CD4-positive, alpha-beta T cell treated with Interferon gamma for 1 hour (primary cell): Measurements from ENCODE around the gene GDF9.

ENCODE experiments used
- DNase-seq: peaks from one replicate; pipeline ENCODE4 v3.0.0-alpha.2; 2020

The GDF9 gene

GRCh38 chr5:132816083-132816482 is 50.2 kb downstream of the GDF9 start:
- no peak for DNase-seq

GRCh38 chr5:132815454-132815853 is 50.8 kb downstream of the GDF9 start:
- DNase-seq = no peak

- DNase-seq = no peak
Measured at GRCh38 chr5:132814503-132815294, 51.6 kb downstream of the GDF9 start.

GRCh38 chr5:132813599-132814502 is 52.4 kb downstream of the GDF9 start:
- DNase-seq = no peak

GRCh38 chr5:132812781-132813598 is 53.3 kb downstream of the GDF9 start, which contains the start of gene SOWAHA:
Gene SOWAHA (plus strand): TSS chr5:132813302. CDS start chr5:132813622, 320 bp downstream.
- DNase-seq = no peak

GRCh38 chr5:132812123-132812765 is 54.0 kb downstream of the GDF9 start:
- DNase-seq = no peak
